MM.1S (cell line): Measurements from ENCODE around the gene HCN4.

Experiments used
- DNase-seq: peaks from one replicate; pipeline ENCODE4 v3.0.0-alpha.2; 2015
- H2AFZ ChIP-seq: fragments of 300-600 bp; sonication (generic); 2 replicates; pipeline ENCODE4 v1.6.0; 2016; ENCODE audit warnings: antibody characterized with exemption, low read length
- H3F3A ChIP-seq: fragments of 300-600 bp; sonication (generic); 2 replicates; pipeline ENCODE4 v1.6.1; 2016; ENCODE audit warnings: mild to moderate bottlenecking, antibody characterized with exemption, low read length, moderate library complexity, mixed read lengths; ENCODE audit not compliant: insufficient read depth
- H3K27ac ChIP-seq: fragments of 300-600 bp; sonication (generic); 2 replicates; pipeline ENCODE4 v1.5.1; 2016; ENCODE audit warnings: mild to moderate bottlenecking, low read length
- H3K27me3 ChIP-seq: fragments of 300-600 bp; sonication (generic); replicated peaks from 2 replicates; pipeline ENCODE4 v1.6.0; 2016; ENCODE audit warnings: low read length; ENCODE audit not compliant: insufficient read depth
- H3K36me3 ChIP-seq: fragments of 300-600 bp; sonication (generic); replicated peaks from 2 replicates; pipeline ENCODE4 v1.6.1; 2016; ENCODE audit warnings: mild to moderate bottlenecking, low read length, mixed read lengths; ENCODE audit not compliant: insufficient read depth
- H3K4me1 ChIP-seq: fragments of 300-600 bp; sonication (generic); 2 replicates; pipeline ENCODE4 v1.6.1; 2016; ENCODE audit warnings: low read length, mixed read lengths
- H3K4me2 ChIP-seq: fragments of 300-600 bp; sonication (generic); 2 replicates; pipeline ENCODE4 v1.6.0; 2016; ENCODE audit warnings: low read depth, low read length
- H3K4me3 ChIP-seq: fragments of 300-600 bp; sonication (generic); 2 replicates; pipeline ENCODE4 v1.5.1; 2016; ENCODE audit warnings: low read length, mixed read lengths
- H3K79me2 ChIP-seq: fragments of 300-600 bp; sonication (generic); 2 replicates; pipeline ENCODE4 v1.6.1; 2016; ENCODE audit warnings: mixed run types, low read length, mixed read lengths
- H3K9ac ChIP-seq: fragments of 300-600 bp; sonication (generic); 2 replicates; pipeline ENCODE4 v1.6.1; 2016; ENCODE audit warnings: low read length, mixed read lengths
- H3K9me2 ChIP-seq: fragments of 300-600 bp; sonication (generic); replicated peaks from 2 replicates; pipeline ENCODE4 v1.6.1; 2016; ENCODE audit warnings: mild to moderate bottlenecking, low read length, mixed read lengths; ENCODE audit not compliant: insufficient read depth
- H3K9me3 ChIP-seq: fragments of 300-600 bp; sonication (generic); replicated peaks from 2 replicates; pipeline ENCODE4 v1.6.1; 2016; ENCODE audit warnings: mild to moderate bottlenecking, low read length, mixed read lengths; ENCODE audit not compliant: insufficient read depth
- H4K20me1 ChIP-seq: fragments of 300-600 bp; sonication (generic); 2 replicates; pipeline ENCODE4 v1.6.1; 2016; ENCODE audit warnings: mild to moderate bottlenecking, low read length, moderate library complexity, mixed read lengths; ENCODE audit not compliant: insufficient read depth
- CTCF ChIP-seq: fragments of 300-600 bp; sonication (generic); IDR thresholded peaks from 2 replicates; pipeline ENCODE4 v1.5.1; 2016; ENCODE audit warnings: antibody characterized with exemption, low read length, mixed read lengths
- EZH2 ChIP-seq: fragments of 300-600 bp; sonication (generic); optimal IDR thresholded peaks from 2 replicates; pipeline ENCODE3; 2017; ENCODE audit warnings: low read depth, mild to moderate bottlenecking, antibody characterized with exemption, low read length, mixed read lengths
- EZH2phosphoT487 ChIP-seq: fragments of 300-600 bp; sonication (generic); IDR thresholded peaks from 2 replicates; pipeline ENCODE4 v1.6.1; 2018; ENCODE audit warnings: antibody characterized with exemption, low read length

The HCN4 gene

GRCh38 chr15:73337187-73337586 lies 31.6 kb downstream of the HCN4 start:
- Histone ChIP-seq H3K4me2 (no peak overlapping the region), H3K4me1 (no peaks in the 10 kb centered on the region), H3K27ac (no peak overlapping the region), H3K27me3 (peaks cover 45% of the 10 kb centered on the region), H3K9ac (no peak overlapping the region), H2AFZ (no peak overlapping the region), H3K9me2 (no peaks in the 10 kb centered on the region), H3K79me2 (no peaks in the 10 kb centered on the region), H3K36me3 (no peaks in the 10 kb centered on the region), H4K20me1 (no peaks in the 10 kb centered on the region), H3K4me3 (no peak overlapping the region), H3F3A (no peaks in the 10 kb centered on the region), H3K9me3 (no peaks in the 10 kb centered on the region)
- TF ChIP-seq EZH2 (no peak), EZH2phosphoT487 (no peak), CTCF (no peak)
- no peak for DNase-seq

DNA sequence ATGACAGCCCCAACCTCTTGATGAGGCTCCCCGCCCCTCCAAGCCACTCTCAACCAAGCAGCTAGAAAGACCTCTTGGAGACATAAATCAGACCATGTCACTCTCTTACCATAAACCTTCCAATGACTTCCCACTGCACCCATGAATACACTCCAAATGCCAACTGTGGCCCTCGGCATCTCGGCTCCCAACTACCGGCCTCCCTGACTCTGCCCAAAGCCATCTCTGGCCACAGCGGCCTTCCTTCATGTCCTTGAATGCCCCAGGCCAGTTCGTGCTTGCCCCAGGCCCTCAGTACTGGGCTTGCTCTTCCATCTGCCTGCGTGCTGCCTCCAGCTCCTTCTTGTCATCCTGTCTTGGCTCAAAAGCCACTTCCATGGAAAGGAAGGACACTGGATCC lies 32.0 kb downstream of the HCN4 start:
- Histone ChIP-seq H3K27ac (no peak overlapping the region), H3K79me2 (no peaks in the 10 kb centered on the region), H2AFZ (no peak overlapping the region), H3K9me2 (no peaks in the 10 kb centered on the region), H3K36me3 (no peaks in the 10 kb centered on the region), H3K4me1 (no peaks in the 10 kb centered on the region), H3K4me3 (no peak overlapping the region), H4K20me1 (no peaks in the 10 kb centered on the region), H3K9ac (no peak overlapping the region), H3F3A (no peaks in the 10 kb centered on the region), H3K27me3 (peaks cover 46% of the 10 kb centered on the region), H3K4me2 (no peak overlapping the region), H3K9me3 (no peaks in the 10 kb centered on the region)
- TF ChIP-seq EZH2phosphoT487, result no peak
- TF ChIP-seq CTCF, result no peak
- TF ChIP-seq EZH2, result no peak
- DNase-seq, result no peak

DNA sequence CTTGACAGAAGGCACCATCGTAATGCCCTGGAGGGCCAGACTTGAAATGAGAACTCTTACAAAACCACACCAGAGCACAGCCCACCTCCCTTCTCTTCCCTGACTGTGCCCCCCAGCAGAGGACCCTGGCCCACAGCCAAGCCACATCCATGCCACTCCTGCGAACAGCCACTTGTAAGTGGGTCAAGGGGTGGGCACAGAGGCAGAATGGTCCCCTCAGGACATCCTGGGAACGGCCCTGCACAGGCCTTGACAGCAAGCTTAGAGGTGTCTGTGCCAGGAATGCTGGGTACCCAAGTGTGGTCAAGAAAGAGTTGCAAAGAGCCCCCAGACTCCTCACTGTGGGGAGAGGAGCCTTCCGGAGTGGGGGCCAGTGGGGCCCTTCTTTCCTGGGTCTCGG lies 33.3 kb downstream of the HCN4 start:
- Histone ChIP-seq H3K27me3 (peaks cover 49% of the 10 kb centered on the region), H3K9me2 (no peaks in the 10 kb centered on the region), H3K9me3 (no peaks in the 10 kb centered on the region), H4K20me1 (no peaks in the 10 kb centered on the region), H3F3A (no peaks in the 10 kb centered on the region), H3K4me1 (no peaks in the 10 kb centered on the region), H3K36me3 (no peaks in the 10 kb centered on the region), H3K4me2 (no peak overlapping the region), H3K27ac (no peak overlapping the region), H2AFZ (no peak overlapping the region), H3K79me2 (no peaks in the 10 kb centered on the region), H3K9ac (no peak overlapping the region), H3K4me3 (no peak overlapping the region)
- TF ChIP-seq EZH2, result no peak
- TF ChIP-seq EZH2phosphoT487, result no peak
- no peak for TF ChIP-seq CTCF
- DNase-seq, result no peak
